HG03045 (cell line): Measurements from ENCODE around the gene CHIA.

Source experiments
- ATAC-seq: cut with Tn5 transposase; IDR thresholded peaks from one replicate; pipeline ENCODE4 v1.9.1; 2021; ENCODE audit warnings: mild to moderate bottlenecking, moderate library complexity; ENCODE audit not compliant: unreplicated experiment

Gene CHIA

GRCh38 chr1:111290630-111291029, at the start of gene CHIA:
Gene CHIA (plus strand): TSS chr1:111290851. CDS start chr1:111310468, 19,617 bp downstream.
- ATAC-seq = no peak

- ATAC-seq = no peak
Observed at GRCh38 chr1:111241797-111242196, 48.9 kb upstream of the CHIA start.

- ATAC-seq = no peak
Observed at GRCh38 chr1:111242805-111243523, 47.7 kb upstream of the CHIA start.

- no peak for ATAC-seq
Observed at GRCh38 chr1:111247125-111247838, 43.4 kb upstream of the CHIA start.

- no peak for ATAC-seq
Observed at GRCh38 chr1:111249960-111250359, 40.7 kb upstream of the CHIA start.

- no peak for ATAC-seq
Observed at GRCh38 chr1:111251570-111251969, 39.1 kb upstream of the CHIA start.

- ATAC-seq = no peak
Observed at GRCh38 chr1:111252786-111253185, 37.9 kb upstream of the CHIA start.

GRCh38 chr1:111253876-111254275, 36.8 kb upstream of the CHIA start:
- no peak for ATAC-seq

GRCh38 chr1:111256988-111257658, 33.5 kb upstream of the CHIA start:
- no peak for ATAC-seq

GRCh38 chr1:111267801-111268508, 22.7 kb upstream of the CHIA start:
- no peak for ATAC-seq

GRCh38 chr1:111269825-111270406, 20.7 kb upstream of the CHIA start:
- ATAC-seq = no peak

GRCh38 chr1:111270771-111271463, 19.7 kb upstream of the CHIA start:
- ATAC-seq = no peak

GRCh38 chr1:111271464-111271801, 19.2 kb upstream of the CHIA start:
- no peak for ATAC-seq

- no peak for ATAC-seq
Observed at GRCh38 chr1:111272081-111272480, 18.6 kb upstream of the CHIA start.

- peak; percentile 31 for ATAC-seq
Observed at GRCh38 chr1:111274653-111275052, 16.0 kb upstream of the CHIA start.

GRCh38 chr1:111275079-111275478, 15.6 kb upstream of the CHIA start:
- peak; percentile 44 for ATAC-seq

GRCh38 chr1:111275780-111276433, 14.7 kb upstream of the CHIA start:
- ATAC-seq = no peak

GRCh38 chr1:111279144-111279543, 11.5 kb upstream of the CHIA start:
- no peak for ATAC-seq

- ATAC-seq = no peak
Observed at GRCh38 chr1:111280267-111280666, 10.4 kb upstream of the CHIA start.

- no peak for ATAC-seq
Observed at GRCh38 chr1:111281411-111281810, 9.2 kb upstream of the CHIA start.
